GM19328 (cell line): ENCODE measurements around the gene CLIP2.
"Not testable (repeated sequence)": the region's sequence is repeated elsewhere in the genome, so short reads cannot be mapped to it uniquely, and the experiment has no call there.

ENCODE experiments used
- ATAC-seq: cut with Tn5 transposase; IDR thresholded peaks from one replicate; pipeline ENCODE4 v1.9.1; 2021; ENCODE audit warnings: mild to moderate bottlenecking, moderate library complexity; ENCODE audit not compliant: unreplicated experiment

CLIP2 gene

DNA sequence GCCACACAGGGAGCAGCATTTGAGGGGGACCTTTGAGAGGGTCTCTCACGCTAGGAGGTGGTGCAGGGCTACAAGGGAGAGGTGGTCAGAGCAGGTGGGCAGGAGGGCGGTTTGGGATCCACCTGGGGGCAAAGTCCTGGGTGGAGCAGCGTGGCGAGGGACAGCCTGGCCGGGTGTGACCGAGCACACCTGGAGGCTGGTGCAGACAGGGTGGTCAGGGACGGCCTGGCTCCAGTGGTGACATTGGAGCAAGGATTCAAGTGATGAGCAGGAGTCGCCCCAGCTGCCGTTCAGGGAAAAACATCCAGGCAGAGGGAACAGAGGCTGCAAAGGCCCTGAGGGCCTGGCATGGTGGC, 36.0 kb downstream of the CLIP2 start:
- no peak for ATAC-seq

DNA sequence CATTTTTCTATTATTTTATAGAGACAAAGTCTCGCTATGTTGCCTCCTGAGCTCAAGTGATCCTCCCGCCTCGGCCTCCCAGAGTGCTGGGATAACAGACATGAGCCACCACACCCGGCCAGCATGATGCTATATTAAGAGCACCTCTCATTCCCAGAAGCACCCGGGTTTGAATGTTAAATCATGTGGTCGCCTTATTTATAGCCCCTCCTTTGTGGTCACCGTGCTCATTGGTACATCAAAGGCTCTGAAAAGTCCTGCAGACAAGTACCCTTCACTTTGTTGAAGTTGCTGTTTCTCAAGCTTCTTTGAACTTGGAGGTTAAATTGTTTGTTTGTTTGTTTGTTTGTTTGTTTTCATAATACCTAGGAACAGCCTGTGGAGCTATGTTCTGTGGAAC, 40.0 kb downstream of the CLIP2 start:
- no peak for ATAC-seq

DNA sequence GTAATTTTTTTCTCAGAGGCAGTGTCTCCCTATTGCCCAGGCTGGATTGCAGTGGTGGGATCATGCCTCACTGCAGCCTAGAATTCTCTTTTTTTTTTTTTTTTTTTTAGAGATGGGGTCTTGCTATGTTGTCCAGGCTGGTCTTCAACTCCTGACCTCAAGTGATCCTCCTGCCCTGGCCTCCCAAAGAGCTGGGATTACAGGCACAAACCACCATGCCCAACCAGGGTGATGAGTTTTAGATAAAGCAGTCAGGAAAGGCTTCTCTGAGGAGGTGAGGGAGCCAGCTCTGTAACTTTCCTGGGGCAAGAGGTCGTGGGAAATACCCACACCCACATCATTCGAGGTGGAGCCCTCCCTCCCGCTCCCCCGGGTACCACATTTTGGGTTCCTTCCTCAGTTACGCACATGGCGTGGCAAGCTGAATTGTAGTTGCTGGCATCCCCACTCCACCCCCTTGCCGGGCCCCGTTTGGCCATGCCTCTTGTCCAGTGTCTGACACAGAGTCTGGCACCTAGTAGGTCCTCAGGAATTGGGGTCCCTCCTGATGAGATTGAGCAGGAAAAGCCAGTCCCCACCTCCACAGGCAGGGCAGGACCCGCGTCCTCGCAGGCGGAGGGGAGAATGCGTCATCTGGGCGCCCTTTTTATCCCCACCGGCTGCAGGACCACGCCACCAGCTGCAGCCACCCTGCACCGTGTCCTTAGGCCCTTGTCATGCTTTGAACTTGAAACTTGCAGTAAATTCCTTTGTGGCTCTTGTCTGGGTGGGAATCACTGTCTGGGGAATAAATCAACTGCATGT, 43.4 kb downstream of the CLIP2 start:
- ATAC-seq, result no peak

DNA sequence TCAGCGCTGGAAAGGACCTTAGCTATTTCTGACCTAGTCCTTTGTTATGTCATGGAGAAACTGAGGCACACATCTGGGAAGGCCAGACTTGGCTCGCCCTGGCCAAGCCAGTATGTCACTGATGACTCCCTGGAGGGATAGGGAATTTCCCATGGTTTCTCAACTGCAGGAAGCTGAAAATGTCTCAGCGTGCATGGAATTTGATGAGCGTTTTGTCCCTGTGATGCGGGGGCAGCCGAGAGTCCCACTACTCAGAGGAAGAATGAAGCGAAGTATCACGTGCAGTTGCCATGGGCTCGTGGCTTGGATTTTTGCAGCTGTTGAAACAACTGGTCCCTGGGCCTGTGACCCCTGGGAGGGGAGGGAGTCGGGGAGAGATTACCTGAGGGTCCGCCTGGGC, 44.8 kb downstream of the CLIP2 start:
- no peak for ATAC-seq

DNA sequence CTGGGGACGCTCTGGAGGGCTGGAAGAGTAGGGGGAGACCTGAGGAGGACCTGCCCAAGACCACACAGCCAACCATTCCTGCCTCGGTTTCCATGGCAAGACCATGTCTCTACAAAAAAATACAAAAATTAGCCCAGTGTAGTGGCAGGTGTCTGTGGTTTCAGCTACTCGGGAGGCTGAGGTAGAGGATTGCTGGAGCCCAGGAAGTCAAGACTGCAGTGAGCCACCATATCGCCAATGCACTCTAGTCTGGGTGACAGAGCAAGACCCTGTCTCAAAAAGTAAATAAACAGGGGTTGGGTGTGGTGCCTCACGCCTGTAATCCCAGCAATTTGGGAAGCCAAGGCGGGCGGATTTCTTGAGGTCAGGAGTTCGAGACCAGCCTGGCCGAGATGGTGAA, 48.7 kb downstream of the CLIP2 start:
- no peak for ATAC-seq

DNA sequence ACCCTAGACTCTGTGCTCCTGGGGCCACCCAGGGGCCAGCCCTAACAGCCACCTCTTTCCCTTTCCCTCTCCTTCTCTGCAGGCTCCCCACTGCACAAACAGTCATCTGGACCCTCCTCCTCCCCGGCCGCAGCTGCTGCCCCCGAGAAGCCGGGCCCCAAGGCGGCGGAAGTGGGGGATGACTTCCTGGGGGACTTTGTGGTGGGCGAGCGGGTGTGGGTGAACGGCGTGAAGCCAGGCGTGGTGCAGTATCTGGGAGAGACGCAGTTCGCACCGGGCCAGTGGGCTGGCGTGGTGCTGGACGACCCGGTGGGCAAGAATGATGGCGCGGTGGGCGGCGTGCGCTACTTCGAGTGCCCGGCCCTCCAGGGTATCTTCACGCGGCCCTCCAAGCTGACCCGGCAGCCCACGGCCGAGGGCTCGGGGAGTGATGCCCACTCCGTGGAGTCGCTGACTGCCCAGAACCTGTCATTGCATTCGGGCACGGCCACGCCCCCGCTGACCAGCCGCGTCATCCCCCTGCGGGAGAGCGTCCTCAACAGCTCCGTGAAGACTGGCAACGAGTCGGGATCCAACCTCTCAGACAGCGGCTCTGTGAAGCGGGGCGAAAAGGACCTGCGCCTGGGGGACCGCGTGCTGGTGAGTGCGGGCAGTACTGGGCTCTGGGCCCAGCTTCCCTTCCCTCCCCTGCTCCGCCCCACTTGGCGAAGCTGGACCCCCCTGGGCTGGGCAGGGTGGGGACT, 49.3 kb downstream of the CLIP2 start:
- no peak for ATAC-seq

DNA sequence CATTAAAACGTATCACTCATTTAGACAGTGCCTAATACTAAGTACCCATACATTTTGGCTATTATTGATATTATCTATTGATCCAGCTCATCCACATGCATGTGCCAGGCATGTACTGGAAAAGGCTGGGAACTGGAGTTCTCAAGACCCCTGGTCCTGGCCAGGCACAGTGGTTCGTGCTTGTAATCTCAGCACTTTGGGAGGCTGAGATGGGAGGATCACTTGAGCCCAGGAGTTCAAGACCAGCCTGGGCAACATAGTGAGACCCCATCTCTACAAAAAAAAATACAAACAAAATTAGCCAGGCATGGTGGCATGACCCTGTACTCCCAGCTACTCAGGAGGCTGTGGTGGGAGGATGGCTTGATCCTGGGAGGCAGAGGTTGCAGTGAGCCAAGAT, 50.4 kb downstream of the CLIP2 start:
- not testable (repeated sequence) for ATAC-seq

DNA sequence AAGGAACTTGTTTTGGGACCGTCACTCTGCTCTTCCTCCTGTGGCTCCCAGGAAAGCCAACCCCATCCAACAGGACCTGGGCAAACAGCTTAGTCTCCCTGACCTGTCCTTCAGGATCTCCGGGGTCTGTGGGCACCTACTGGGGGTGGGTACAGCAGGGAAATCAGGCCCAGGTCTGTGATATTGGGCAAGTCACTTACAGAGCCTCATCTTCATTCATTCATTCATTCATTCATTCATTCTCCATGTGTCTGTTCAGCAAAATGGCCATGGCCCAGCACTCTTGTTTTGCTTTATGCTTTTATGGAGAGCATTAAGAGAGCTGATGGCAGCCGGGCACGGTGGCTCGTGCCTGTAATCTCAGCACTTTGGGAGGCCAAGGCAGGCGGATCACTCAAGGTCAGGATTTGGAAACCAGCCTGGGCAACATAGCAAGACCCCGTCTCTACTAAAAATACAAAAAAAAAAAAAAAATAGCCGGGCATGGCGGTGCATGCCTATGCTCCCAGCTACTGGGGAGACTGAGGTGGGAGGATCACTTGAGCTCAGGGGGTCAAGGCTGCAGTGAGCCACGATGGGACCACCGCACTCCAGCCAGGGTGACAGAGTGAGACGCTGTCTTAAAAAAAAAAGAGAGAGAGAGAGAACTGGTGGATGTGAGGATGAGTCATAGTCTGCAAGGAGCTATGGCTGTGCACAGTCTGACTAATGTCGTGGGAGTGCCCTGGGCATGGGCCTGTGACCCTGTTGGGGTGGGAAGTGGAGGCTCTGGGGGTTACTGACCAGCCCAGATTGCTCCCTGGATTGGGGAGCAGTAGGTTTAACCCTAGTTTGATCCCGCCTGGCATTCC, 54.3 kb downstream of the CLIP2 start:
- no peak for ATAC-seq

DNA sequence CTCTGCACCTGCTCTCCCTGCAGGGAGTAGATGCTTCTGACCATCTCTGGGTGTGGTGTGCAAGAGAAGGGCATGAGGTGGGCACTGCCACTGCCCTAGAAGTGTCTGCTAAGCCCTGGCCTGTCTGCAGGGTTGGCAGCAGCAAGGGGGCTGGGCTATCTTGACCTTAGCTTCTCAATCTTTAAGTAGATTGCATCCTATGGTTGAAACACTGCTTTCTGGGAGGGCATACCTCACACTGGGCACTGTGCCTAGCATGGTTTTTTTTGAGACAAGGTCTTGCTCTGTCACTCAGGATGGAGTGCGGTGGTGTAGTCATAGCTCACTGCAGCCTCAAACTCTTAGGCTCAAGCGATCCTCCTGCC, 54.9 kb downstream of the CLIP2 start:
- ATAC-seq, result no peak

DNA sequence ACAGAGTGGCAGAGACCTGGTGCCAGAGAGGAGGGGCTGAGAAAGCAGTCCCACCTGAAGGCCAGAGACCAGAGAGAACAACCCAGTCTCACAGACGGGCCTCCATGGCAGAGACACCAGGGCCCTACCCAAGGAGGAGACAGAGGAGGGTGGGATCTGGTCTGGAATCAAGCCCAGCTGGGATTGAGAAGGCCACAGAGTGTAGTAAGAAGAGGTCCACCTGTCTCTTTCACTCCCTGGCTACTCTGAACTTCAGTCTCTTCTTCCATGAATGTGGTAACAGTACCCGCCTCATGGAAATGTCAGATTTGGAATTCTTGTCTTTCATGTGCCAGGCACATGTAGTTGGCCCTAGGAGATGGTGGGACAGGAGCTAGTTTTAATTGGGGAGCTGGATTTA, 55.6 kb downstream of the CLIP2 start:
- ATAC-seq, result no peak

DNA sequence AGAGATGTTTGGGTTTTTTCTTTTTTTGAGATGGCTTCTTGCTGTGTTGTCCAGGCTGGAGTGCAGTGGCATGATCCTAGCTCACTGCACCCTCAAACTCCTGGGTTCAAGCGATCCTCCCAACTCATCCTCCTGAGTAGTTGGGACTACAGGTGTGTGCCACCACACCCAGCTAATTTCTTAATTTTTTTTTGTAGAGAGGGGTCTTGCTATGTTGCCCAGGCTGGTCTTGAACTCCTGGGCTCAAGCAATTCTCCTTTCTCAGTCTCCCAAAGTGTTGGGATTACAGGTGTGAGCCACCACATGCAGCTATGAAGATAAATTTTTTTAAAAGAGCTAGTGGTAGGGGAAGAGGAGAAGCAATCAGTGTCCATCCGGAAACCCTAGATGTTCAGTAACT, 56.8 kb downstream of the CLIP2 start:
- no peak for ATAC-seq

DNA sequence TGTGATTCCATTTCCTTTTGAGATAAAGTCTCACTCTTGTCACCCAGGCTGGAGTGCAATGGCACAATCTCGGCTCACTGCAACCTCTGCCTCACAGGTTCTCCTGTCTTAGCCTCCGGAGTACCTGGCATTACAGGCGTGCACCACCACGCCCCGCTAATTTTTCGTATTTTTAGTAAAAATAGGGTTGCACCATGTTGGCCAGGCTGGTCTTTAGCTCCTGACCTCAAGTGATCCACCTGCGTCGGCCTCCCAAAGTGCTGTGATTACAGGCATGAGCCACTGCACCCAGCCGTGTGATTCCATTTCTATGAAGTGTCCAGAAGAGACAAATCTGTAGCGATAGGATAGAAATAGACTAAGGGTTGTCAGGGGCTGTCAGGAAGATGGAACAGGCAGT, 60.4 kb downstream of the CLIP2 start:
- no peak for ATAC-seq

DNA sequence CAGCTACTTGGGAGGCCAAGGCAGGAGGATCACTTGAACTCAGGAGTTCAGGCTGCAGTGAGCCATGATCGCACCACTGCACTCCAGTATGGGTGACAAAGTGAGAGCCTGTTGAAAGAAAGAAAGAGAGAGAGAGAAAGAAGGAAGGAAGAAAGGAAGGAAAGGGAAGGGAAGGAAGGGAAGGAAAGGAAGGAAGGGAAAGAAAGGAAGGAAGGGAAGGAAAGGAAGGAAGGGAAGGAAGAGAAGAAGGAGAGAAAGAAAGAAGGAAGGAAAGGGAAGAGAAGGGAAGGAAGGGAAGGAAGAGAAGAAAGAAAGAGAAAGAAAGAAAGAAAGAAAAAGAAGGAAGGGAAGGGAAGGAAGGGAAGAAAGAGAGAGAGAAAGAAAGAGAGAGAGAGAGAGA, 61.5 kb downstream of the CLIP2 start:
- no peak for ATAC-seq

DNA sequence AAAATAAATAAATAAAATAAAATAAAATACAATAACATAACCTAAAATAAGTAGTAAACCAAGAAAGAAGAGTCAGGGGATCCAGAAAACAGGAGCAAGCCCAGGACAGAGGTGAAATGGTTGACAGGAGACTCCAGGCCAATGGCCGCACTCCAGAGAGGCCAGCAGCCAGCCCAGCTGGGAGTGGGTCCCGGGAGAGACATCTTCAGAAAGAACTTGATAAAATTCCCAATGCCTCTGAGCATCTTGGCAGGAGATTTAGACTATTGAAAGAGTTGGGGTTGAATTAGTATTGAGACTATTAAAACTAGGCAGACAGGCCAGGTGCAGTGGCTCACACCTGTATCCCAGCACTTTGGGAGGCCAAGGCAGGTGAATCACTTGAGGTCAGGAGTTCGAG, 62.6 kb downstream of the CLIP2 start:
- no peak for ATAC-seq

DNA sequence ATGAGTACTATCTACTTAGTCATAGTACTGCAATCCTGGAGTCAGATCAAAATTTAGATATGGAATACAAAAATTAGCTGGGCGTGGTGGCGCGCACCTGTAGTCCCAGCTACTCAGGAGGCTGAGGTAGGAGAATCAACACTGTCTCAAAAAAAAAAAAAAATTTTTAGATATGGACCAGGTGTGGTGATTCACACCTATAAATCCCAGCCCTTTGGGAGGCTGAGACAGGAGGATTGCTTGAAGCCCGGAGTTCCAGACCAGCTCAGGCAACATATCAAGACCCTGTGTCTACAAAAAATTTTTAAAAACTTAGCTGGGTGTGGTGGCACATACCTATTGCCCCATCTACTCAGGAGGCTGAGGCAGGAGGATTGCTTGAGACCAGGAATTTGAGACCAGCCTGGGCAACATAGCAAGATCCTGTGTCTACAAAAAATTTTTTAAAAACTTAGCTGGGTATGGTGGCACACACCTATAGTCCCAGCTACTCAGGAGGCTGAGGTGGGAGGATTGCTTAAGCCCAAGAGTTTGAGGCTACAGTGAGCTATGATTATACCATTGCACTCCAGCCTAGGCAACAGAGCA, 63.4 kb downstream of the CLIP2 start:
- not testable (repeated sequence) for ATAC-seq

DNA sequence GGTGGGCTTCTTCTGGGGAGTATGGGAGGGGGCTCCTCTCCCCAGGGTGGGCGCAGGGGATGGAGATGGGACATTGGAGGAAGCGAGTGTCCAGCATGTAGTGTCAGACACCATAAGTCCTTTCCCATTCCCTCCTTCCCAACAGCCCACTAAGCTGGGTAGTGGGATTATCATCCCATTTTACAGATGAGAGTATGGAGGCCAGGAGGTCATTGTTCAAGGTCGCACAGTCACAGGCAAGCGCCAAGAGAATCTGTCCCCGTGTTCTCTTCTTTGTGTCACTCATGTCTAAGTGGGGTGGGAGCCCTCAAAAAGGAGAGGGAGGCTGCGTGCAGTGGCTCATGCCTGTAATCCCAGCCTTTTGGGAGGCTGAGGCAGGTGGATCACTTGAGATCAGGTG, 64.8 kb downstream of the CLIP2 start:
- ATAC-seq, result no peak

DNA sequence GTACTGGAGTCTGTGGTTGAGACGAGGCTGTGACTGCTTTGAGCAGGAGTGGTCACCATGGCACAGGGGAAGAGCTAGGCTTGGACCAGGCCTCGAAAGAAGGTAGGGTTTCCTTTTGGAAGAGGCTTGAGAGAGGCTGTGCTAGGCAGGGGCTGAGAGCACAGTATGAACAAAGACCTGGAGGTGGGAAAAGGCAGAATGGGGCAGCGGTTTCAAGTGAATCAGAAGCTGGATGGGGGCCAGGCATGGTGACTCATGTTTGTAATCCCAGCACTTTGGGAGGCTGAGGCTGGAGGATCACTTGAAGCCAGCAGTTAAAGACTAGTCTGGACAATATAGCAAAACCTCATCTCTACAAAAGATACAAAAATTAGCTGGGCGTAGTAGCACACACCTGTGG, 65.9 kb downstream of the CLIP2 start:
- ATAC-seq, result no peak

DNA sequence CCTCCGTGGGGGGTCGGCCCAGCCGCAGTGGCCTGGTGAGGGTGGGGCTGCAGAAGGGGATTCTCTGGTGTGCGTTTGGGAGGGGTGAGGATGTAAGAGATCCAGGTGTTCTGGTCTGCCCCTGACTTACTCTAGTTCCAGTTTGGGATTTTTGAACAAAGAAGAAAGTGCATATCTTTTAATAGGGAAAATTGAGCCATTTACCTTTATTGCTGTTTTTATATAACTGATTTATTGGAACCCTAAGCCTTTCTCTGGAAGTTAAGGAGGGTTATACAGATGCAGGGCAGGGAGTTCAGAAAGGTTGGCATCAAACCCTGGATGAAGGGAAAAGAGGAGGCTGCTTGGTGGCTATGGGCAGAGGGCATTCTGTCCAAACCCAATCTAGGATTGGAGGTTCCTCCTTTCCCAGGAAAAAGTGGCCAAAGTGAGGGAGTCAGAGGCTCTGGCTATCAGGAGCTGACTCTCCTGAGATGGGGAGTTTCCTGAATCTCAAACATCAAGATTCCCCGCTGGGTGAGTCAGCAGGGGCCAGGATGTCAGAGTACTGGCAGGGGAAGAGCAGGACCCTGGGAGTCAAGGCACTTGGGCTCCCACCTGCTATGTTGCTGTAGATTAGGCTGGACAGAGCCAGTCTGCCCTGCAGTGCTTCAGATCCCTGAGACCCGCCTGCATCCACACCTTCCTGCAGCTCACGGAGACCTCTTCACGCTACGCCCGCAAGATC, 67.5 kb downstream of the CLIP2 start:
- ATAC-seq, result no peak

DNA sequence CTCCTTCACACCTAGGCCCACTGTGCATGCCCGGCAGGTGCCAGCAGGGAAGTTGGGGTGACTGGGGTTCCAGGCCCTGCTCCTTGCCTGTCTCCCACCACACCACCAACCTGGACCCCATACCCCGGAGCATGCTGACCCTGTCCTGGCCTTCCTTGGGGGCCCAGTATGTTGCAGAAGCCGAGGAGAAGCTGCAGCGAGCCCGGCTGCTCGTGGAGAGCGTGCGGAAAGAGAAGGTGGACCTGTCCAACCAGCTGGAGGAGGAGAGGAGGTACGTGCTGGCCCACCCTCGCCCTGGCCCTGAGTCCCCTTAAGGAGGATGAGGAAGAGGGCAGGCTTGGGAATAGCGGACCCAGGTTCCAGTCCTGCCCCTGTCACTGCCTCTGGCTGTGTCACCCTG, 70.8 kb downstream of the CLIP2 start:
- no peak for ATAC-seq

DNA sequence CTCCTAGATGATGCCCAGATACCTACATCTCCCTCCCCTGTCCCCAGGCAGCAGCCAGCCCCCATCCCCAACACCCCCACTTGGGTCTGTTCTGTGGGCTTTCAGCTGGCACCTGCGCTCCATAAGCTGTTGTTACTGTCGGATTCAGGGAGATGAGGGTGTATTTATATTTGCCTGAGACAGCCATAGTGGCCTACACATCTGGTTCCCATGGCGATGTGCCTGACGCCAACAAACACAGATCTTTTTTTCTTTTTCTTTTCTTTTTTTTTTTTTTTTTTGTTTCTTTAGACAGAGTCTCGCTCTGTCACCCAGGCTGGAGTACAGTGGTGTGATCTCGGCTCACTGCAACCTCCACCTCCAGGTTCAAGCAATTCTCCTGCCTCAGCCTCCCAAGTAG, 73.1 kb downstream of the CLIP2 start:
- no peak for ATAC-seq

DNA sequence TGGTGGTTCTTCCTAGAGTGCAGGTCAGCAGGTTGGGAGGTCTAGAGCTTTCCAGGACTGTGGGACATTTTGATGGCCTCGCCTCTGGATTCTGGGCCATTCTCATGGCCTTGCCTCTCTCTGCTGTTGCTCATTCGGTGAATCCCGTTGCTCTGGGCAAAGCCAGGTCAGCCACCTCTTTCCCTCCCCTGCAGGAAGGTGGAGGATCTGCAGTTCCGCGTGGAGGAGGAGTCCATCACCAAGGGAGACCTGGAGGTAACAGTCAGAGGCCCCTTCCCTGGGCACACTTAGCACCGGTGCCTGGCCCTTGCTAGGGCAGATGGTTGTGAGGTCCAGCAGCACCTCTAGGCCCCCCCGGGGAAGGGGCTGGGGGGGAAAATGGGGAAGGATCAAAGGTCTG, 74.9 kb downstream of the CLIP2 start:
- ATAC-seq, result no peak
